SK-N-SH (cell line): Measurements from ENCODE around the gene ALG11. TPM values are rescaled to one million over a fixed set of nuclear protein-coding genes. Genes with fewer than 3 reads are reported as not detected.

Source experiments
- CTCF ChIA-PET: fragments of 300-600, 350-600 bp; formaldehyde crosslinking; extraction: SDS; loops from one replicate; lab custom pipeline; 2021; lab: Yijun Ruan, JAX
- POLR2A ChIA-PET: fragments of 350-600 bp; sonication (Branson Sonifier 250); formaldehyde crosslinking; extraction: SDS; loops from one replicate; lab custom pipeline; 2020; ENCODE audit warnings: antibody characterized with exemption, inconsistent platforms; lab: Yijun Ruan, JAX
- DNase-seq: peaks from one replicate; pipeline ENCODE4 v3.0.0; 2012
- H2AFZ ChIP-seq: fragments of 200-600 bp; sonication (generic); 2 replicates; pipeline ENCODE4 v1.8.1; 2016; ENCODE audit warnings: antibody characterized with exemption, mild to moderate bottlenecking, low read depth
- H3F3A ChIP-seq: fragments of 200-600 bp; sonication (generic); replicated peaks from 2 replicates; pipeline ENCODE3; 2016; ENCODE audit warnings: antibody characterized with exemption, mild to moderate bottlenecking; ENCODE audit not compliant: insufficient read depth
- H3K27ac ChIP-seq, 2 experiments: fragments of 200-500 bp in 1 of 2; fragments of 200-600 bp in 1 of 2; sonication (Bioruptor generic) in 1 of 2; sonication (generic), shearing (Covaris generic) in 1 of 2; 2 replicates each; pipeline versions ENCODE4 v1.5.1 to v1.6.1; 2014 to 2016; ENCODE audit warnings: low read depth in 2 of 2, inconsistent platforms in 1 of 2, low read length in 1 of 2, mild to moderate bottlenecking in 1 of 2, mixed read lengths in 1 of 2
- H3K27me3 ChIP-seq: fragments of 200-600 bp; sonication (generic), shearing (Covaris generic); 2 replicates; pipeline ENCODE4 v1.6.1; 2016; ENCODE audit warnings: mixed run types; ENCODE audit not compliant: insufficient read depth
- H3K36me3 ChIP-seq, 2 experiments: fragments of 200-500 bp in 1 of 2; fragments of 200-600 bp in 1 of 2; sonication (Bioruptor generic) in 1 of 2; sonication (generic) in 1 of 2; replicated peaks in 1 of 2; 2 replicates each; pipeline versions ENCODE3 to v1.5.1; 2014 to 2016; ENCODE audit warnings: low read length in 1 of 2, mild to moderate bottlenecking in 1 of 2; ENCODE audit not compliant: insufficient read depth in 2 of 2, control insufficient read depth in 1 of 2
- H3K4me1 ChIP-seq, 2 experiments: fragments of 200-500 bp in 1 of 2; fragments of 200-600 bp in 1 of 2; sonication (Bioruptor generic) in 1 of 2; sonication (generic), shearing (Covaris generic) in 1 of 2; 2 replicates each; pipeline versions ENCODE4 v1.5.1 to v1.6.1; 2014 to 2016; ENCODE audit warnings: low read depth in 1 of 2, low read length in 1 of 2, mixed run types in 1 of 2; ENCODE audit not compliant: insufficient read depth in 2 of 2, control insufficient read depth in 1 of 2
- H3K4me2 ChIP-seq: fragments of 200-600 bp; sonication (generic), shearing (Covaris generic); 2 replicates; pipeline ENCODE4 v1.6.1; 2017; ENCODE audit warnings: mixed run types
- H3K4me3 ChIP-seq, 2 experiments: fragments of 200-500 bp in 1 of 2; fragments of 200-600 bp in 1 of 2; sonication (Bioruptor generic) in 1 of 2; sonication (generic), shearing (Covaris generic) in 1 of 2; 2 replicates each; pipeline versions ENCODE4 v1.5.1 to v1.8.1; 2014 to 2016; ENCODE audit warnings: low read depth in 2 of 2, inconsistent platforms in 1 of 2, low read length in 1 of 2, mild to moderate bottlenecking in 1 of 2, mixed read lengths in 1 of 2, moderate library complexity in 1 of 2
- H3K79me2 ChIP-seq: fragments of 200-600 bp; sonication (generic); 2 replicates; pipeline ENCODE4 v1.8.1; 2017; ENCODE audit warnings: mild to moderate bottlenecking; ENCODE audit not compliant: insufficient read depth
- H3K9ac ChIP-seq: fragments of 200-600 bp; sonication (generic); 2 replicates; pipeline ENCODE4 v1.6.1; 2017; ENCODE audit warnings: mixed run types
- H3K9me2 ChIP-seq: fragments of 200-600 bp; sonication (generic); 2 replicates; pipeline ENCODE4 v1.6.1; 2017; ENCODE audit warnings: mixed run types
- H3K9me3 ChIP-seq: fragments of 200-600 bp; sonication (generic); 2 replicates; pipeline ENCODE4 v1.6.1; 2017; ENCODE audit warnings: mixed run types, mild to moderate bottlenecking, moderate library complexity
- H4K20me1 ChIP-seq: fragments of 200-600 bp; sonication (generic); 2 replicates; pipeline ENCODE4 v1.6.1; 2017; ENCODE audit warnings: mild to moderate bottlenecking, mixed run types; ENCODE audit not compliant: insufficient read depth
- CHD2 ChIP-seq: fragments of 150-350 bp; IDR thresholded peaks from 2 replicates; pipeline ENCODE4 v1.6.1; 2018; ENCODE audit warnings: low read length; ENCODE audit not compliant: partially characterized antibody
- ELF1 ChIP-seq: IDR thresholded peaks from 2 replicates; pipeline ENCODE4 v1.4.0; 2012
- EZH2phosphoT487 ChIP-seq: fragments of 200-600 bp; sonication (generic); IDR thresholded peaks from 2 replicates; pipeline ENCODE4 v1.6.1; 2017; ENCODE audit warnings: low read depth, mixed run types, mild to moderate bottlenecking, antibody characterized with exemption, moderate library complexity, borderline replicate concordance
- MEF2A ChIP-seq: IDR thresholded peaks from 2 replicates; pipeline ENCODE4 v1.4.0; 2012; ENCODE audit warnings: low read depth, borderline replicate concordance
- NFIC ChIP-seq: IDR thresholded peaks from 2 replicates; pipeline ENCODE4 v1.4.0; 2012; ENCODE audit warnings: borderline replicate concordance
- NRF1 ChIP-seq: IDR thresholded peaks from 2 replicates; pipeline ENCODE4 v1.6.1; 2012; ENCODE audit warnings: low read depth, mild to moderate bottlenecking, low read length
- RAD21 ChIP-seq: IDR thresholded peaks from 2 replicates; pipeline ENCODE4 v1.6.1; 2012; ENCODE audit warnings: mild to moderate bottlenecking, low read length
- RFX5 ChIP-seq: IDR thresholded peaks from 2 replicates; pipeline ENCODE4 v1.6.1; 2012; ENCODE audit warnings: mild to moderate bottlenecking, improper control_type of control experiment, low read length
- RXRA ChIP-seq: IDR thresholded peaks from 2 replicates; pipeline ENCODE4 v1.4.0; 2012; ENCODE audit warnings: low read depth, mild to moderate bottlenecking, borderline replicate concordance
- SMC3 ChIP-seq: IDR thresholded peaks from 2 replicates; pipeline ENCODE4 v1.6.1; 2012; ENCODE audit warnings: low read depth, low read length, improper control_type of control experiment
- WGBS: methylation state at CpG from one replicate; pipeline ENCODE4 v1.1.6; 2017; ENCODE audit warnings: low lambda C conversion rate; 5-methylcytosine and 5-hydroxymethylcytosine counted together
- polyA plus RNA-seq, 3 experiments: library from polyadenylated mRNA; depleted of rRNA; stranded (reverse); fragments of >200 nt; gene quantifications; 2 replicates each; pipeline ENCODE4 v1.2.3, GENCODE V29; 2012
- TF ChIP-seq, protein P1 (sequence below): IDR thresholded peaks from 2 replicates; pipeline ENCODE4 v1.4.0; 2012; ENCODE audit warnings: low read depth
- TF ChIP-seq, protein P2 (sequence below): fragments of 150-350 bp; IDR thresholded peaks from 2 replicates; pipeline ENCODE4 v1.6.1; 2016; ENCODE audit warnings: mild to moderate bottlenecking, low read depth, low read length
- TF ChIP-seq, protein P3 (sequence below): IDR thresholded peaks from 2 replicates; pipeline ENCODE4; 2012
- TF ChIP-seq, protein P4 (sequence below): IDR thresholded peaks from 2 replicates; pipeline ENCODE4 v1.4.0; 2012; ENCODE audit warnings: low read depth, borderline replicate concordance
- TF ChIP-seq, protein P5 (sequence below): IDR thresholded peaks from 2 replicates; pipeline ENCODE4 v1.6.1; 2012; ENCODE audit warnings: mild to moderate bottlenecking, low read depth, low read length, moderate library complexity

The ALG11 gene
- polyA plus RNA-seq, 1 of the 3 experiments (the other 2 are of a cell fraction) = 5.0 TPM

DNA sequence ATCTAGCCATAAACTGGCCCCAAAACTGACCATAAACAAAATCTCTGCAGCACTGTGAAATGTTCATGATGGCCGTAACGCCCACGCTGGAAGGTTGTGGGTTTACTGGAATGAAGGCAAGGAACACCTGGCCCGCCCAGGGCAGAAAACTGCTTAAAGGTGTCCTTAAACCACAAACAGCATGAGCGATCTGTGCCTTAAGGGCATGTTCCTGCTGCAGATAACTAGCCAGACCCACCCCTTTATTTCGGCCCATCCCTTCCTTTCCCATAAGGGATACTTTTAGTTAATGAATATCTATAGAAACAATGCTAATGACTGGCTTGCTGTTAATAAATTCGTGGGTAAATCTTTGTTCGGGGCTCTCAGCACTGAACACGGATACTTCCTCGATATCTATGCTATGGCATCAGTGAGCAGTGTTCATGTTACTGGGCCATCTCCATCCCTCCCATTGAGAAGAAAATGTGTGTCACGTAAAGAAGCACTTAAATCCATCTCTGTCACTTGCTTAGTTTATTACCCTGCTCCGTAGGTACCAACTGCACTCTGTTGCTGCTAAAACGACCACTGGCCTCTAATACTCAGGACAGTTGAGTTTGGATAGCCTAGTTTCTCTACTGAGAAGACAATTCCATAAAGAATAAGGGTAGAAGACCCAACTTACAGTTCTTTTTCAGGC lies 6.2 kb upstream of the ALG11 start:
- no peak overlapping the region for H2AFZ ChIP-seq
- no peaks in the 10 kb centered on the region for H3K27me3 ChIP-seq
- H3K27ac ChIP-seq = no peak overlapping the region
- no peaks in the 10 kb centered on the region for H3K9me3 ChIP-seq
- DNase-seq = no peak
- CTCF ChIA-PET = interaction anchor here (3.9 kb wide), 1 partner anchor 122 kb away, joined by 19 read pairs; the partner anchor contains the start of gene NEK5
- no peaks in the 10 kb centered on the region for H3K9me2 ChIP-seq
- peaks cover 3 to 6% of the 10 kb centered on the region in 2 experiments; a peak in 3 of 4 replicates for H3K4me1 ChIP-seq
- H3K4me2 ChIP-seq = no peak overlapping the region
- H3K79me2 ChIP-seq = peaks cover 3% of the 10 kb centered on the region; the same call in 1 of the 2 replicates
- no peaks in the 10 kb centered on the region for H3K36me3 ChIP-seq
- no peak overlapping the region for H3K9ac ChIP-seq
- WGBS = 82% methylated on average over 13 of the region's 13 CpGs
- H4K20me1 ChIP-seq = no peaks in the 10 kb centered on the region
- no peaks in the 10 kb centered on the region for H3F3A ChIP-seq
- POLR2A ChIA-PET = no interaction called here
- no peak overlapping the region for H3K4me3 ChIP-seq
- TF ChIP-seq, protein P1, sequence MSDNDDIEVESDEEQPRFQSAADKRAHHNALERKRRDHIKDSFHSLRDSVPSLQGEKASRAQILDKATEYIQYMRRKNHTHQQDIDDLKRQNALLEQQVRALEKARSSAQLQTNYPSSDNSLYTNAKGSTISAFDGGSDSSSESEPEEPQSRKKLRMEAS = no peak
- TF ChIP-seq RFX5 (no peak), NFIC (no peak), MEF2A (no peak), NRF1 (no peak), SMC3 (no peak), ELF1 (no peak), CHD2 (no peak), EZH2phosphoT487 (no peak), RXRA (no peak), RAD21 (no peak)
- TF ChIP-seq, protein P2, sequence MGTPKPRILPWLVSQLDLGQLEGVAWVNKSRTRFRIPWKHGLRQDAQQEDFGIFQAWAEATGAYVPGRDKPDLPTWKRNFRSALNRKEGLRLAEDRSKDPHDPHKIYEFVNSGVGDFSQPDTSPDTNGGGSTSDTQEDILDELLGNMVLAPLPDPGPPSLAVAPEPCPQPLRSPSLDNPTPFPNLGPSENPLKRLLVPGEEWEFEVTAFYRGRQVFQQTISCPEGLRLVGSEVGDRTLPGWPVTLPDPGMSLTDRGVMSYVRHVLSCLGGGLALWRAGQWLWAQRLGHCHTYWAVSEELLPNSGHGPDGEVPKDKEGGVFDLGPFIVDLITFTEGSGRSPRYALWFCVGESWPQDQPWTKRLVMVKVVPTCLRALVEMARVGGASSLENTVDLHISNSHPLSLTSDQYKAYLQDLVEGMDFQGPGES = no peak
- TF ChIP-seq, protein P3, sequence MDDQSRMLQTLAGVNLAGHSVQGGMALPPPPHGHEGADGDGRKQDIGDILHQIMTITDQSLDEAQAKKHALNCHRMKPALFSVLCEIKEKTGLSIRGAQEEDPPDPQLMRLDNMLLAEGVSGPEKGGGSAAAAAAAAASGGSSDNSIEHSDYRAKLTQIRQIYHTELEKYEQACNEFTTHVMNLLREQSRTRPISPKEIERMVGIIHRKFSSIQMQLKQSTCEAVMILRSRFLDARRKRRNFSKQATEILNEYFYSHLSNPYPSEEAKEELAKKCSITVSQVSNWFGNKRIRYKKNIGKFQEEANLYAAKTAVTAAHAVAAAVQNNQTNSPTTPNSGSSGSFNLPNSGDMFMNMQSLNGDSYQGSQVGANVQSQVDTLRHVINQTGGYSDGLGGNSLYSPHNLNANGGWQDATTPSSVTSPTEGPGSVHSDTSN = no peak
- TF ChIP-seq, protein P4, sequence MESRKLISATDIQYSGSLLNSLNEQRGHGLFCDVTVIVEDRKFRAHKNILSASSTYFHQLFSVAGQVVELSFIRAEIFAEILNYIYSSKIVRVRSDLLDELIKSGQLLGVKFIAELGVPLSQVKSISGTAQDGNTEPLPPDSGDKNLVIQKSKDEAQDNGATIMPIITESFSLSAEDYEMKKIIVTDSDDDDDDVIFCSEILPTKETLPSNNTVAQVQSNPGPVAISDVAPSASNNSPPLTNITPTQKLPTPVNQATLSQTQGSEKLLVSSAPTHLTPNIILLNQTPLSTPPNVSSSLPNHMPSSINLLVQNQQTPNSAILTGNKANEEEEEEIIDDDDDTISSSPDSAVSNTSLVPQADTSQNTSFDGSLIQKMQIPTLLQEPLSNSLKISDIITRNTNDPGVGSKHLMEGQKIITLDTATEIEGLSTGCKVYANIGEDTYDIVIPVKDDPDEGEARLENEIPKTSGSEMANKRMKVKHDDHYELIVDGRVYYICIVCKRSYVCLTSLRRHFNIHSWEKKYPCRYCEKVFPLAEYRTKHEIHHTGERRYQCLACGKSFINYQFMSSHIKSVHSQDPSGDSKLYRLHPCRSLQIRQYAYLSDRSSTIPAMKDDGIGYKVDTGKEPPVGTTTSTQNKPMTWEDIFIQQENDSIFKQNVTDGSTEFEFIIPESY = no peak
- TF ChIP-seq, protein P5, sequence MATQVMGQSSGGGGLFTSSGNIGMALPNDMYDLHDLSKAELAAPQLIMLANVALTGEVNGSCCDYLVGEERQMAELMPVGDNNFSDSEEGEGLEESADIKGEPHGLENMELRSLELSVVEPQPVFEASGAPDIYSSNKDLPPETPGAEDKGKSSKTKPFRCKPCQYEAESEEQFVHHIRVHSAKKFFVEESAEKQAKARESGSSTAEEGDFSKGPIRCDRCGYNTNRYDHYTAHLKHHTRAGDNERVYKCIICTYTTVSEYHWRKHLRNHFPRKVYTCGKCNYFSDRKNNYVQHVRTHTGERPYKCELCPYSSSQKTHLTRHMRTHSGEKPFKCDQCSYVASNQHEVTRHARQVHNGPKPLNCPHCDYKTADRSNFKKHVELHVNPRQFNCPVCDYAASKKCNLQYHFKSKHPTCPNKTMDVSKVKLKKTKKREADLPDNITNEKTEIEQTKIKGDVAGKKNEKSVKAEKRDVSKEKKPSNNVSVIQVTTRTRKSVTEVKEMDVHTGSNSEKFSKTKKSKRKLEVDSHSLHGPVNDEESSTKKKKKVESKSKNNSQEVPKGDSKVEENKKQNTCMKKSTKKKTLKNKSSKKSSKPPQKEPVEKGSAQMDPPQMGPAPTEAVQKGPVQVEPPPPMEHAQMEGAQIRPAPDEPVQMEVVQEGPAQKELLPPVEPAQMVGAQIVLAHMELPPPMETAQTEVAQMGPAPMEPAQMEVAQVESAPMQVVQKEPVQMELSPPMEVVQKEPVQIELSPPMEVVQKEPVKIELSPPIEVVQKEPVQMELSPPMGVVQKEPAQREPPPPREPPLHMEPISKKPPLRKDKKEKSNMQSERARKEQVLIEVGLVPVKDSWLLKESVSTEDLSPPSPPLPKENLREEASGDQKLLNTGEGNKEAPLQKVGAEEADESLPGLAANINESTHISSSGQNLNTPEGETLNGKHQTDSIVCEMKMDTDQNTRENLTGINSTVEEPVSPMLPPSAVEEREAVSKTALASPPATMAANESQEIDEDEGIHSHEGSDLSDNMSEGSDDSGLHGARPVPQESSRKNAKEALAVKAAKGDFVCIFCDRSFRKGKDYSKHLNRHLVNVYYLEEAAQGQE = no peak
